Measurements from ENCODE around the gene ACVRL1.

The ACVRL1 gene

DNA sequence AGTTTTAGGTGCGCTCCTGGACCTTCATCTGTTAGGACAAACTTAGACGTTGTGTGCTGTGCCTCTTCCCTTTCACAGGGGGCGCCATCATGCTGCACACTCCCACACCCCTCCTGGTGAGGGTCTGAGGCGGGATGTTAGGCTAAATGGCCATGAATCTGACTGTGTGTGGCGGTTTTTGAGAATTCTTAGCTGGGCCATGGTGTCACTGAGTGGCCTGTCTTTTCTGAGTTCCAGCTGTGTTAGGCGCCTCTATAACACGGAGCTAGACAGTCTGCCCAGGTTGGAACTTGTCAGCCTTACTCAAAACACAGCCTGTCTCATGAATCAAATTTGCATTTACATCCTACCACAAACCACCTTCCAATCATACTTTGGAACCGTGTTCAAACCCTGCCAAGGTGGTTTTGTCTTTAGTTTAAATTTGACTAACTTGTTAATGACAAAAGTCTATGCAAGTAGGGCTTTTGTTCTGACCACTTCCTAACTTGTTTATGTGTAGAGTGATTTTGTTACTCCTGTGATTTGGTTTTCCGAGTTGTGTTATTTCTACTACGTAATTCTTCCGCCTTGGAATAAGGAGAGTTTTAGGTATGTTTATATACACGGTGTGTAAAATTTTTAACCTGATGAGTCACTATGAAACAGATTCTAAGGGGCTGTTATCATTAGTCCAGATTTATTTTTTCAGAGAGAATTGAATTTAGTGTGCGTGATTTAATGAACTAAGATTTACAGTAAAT lies 63.8 kb downstream of the ACVRL1 start:
- DNase-seq (ENCODE audit: low spot score): no peak

DNA sequence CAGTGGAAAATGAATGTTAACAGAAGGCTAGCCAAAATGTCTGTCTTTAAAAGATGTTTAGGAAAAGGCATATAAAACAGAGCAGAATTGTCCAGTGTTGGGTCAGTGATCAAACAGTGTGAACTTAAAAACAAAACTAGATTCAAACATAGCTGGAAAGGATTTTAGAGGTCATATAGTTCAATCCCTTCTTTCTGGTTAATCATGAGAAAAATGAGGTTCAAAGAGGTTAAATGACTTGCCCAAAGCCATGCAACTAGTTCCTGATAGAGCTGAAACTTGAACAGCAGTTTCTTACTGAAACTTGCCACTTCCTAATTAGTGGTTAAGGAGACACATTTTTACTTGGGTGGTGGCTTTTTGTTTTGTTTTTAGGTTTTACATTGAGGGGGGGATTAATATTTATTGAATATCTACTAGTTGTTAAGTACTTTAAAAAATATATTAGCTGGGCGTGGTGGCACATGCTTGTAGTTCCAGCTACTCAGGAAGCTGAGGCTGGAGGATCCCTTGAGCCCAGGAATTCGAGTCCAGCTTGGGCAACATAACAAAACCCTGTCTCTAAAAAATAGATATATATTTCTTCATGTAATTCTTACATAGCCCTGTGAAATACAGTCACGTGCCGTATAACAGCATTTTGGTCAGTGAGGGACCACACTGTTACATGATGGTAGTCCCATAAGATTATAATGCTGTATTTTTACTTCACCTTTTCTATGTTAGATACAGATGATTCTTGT lies 64.5 kb downstream of the ACVRL1 start:
- no peak for DNase-seq (ENCODE audit: low spot score)

DNA sequence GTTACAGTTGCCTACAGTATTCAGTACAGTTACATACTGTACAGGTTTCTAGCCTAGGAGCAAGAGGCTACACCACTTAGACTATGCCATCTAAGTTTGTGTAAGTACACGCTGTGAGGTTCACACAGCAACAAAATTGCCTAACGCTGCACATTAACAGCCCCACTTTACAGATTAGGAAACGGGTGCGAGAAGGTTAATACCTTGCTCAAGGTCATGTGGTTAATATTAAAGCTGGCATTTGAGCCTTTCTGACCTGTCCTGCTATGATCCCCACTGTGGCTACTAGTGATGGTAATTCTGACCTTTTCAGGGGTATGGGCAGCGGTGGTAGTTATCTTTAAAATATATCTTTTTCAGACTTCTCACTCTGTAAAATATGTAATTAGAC lies 65.1 kb downstream of the ACVRL1 start:
- no peak for DNase-seq (ENCODE audit: low spot score)

DNA sequence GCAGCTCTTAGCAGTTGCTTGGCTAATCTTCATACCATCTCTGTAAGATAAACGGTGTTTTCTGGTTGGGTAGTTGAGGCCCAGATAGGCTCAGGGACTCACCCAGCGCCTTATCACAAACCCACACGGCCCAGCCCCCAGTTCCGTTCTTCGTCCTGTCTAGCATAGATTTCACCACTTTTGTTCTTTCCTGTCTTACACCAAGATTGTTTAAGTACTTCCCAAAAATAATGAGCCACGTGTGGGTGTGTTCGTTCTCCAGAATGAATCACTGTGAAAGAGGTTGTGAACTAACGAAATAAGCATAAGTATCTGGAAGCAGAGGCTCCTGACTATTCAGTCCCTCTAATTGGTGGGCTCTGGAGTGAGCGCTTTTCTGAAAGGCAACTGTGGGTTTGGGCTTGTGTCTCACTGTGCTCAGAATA lies 65.6 kb downstream of the ACVRL1 start:
- peak; percentile 69 for DNase-seq (ENCODE audit: low spot score)

Data from putamen (tissue), 1 donor.